ENCODE results near the gene ADAMTS4.
A peak's percentile ranks its signal among the peaks of the same experiment; 100 is the strongest.

Gene ADAMTS4

GRCh38 chr1:161200421-161200991, 1.7 kb upstream of the ADAMTS4 start:
- Histone ChIP-seq H3K4me1 (ENCODE audit: control insufficient read depth in 1 of 2, insufficient read depth in 2 of 2, low read length in 2 of 2) (peaks cover 15 to 51% of the 10 kb centered on the region in 2 donors), H3K9me3 (ENCODE audit: control insufficient read depth in 1 of 2, low read length in 2 of 2) (no peaks in the 10 kb centered on the region), H3K4me3 (ENCODE audit: low read depth in 1 of 2, low read length in 2 of 2) (peak overlapping the region in 1 of 2 donors; percentile 89), H3K27me3 (ENCODE audit: low read depth, low read length) (no peaks in the 10 kb centered on the region), H3K36me3 (ENCODE audit: control insufficient read depth in 1 of 2, insufficient read depth in 2 of 2, low read length in 2 of 2) (peaks cover 5 to 14% of the 10 kb centered on the region in 2 donors), H3K27ac (ENCODE audit: low read length) (peak overlapping the region; percentile 95)

GRCh38 chr1:161199506-161200139, 769 bp upstream of the ADAMTS4 start:
- no peaks in the 10 kb centered on the region for H3K9me3 ChIP-seq (ENCODE audit: control insufficient read depth in 1 of 2, low read length in 2 of 2)
- H3K27me3 ChIP-seq (ENCODE audit: low read depth, low read length), result no peaks in the 10 kb centered on the region
- peak overlapping the region; percentile 95 for H3K27ac ChIP-seq (ENCODE audit: low read length)
- H3K4me1 ChIP-seq (ENCODE audit: control insufficient read depth in 1 of 2, insufficient read depth in 2 of 2, low read length in 2 of 2), result peaks cover 18 to 51% of the 10 kb centered on the region in 2 donors
- H3K36me3 ChIP-seq (ENCODE audit: control insufficient read depth in 1 of 2, insufficient read depth in 2 of 2, low read length in 2 of 2), result peaks cover 8 to 14% of the 10 kb centered on the region in 2 donors
- peak overlapping the region in 1 of 2 donors; percentile 17 for H3K4me3 ChIP-seq (ENCODE audit: low read depth in 1 of 2, low read length in 2 of 2)

GRCh38 chr1:161198194-161198896, 509 bp downstream of the ADAMTS4 start:
- peak overlapping the region; percentile 95 for H3K27ac ChIP-seq (ENCODE audit: low read length)
- no peaks in the 10 kb centered on the region for H3K9me3 ChIP-seq (ENCODE audit: control insufficient read depth in 1 of 2, low read length in 2 of 2)
- H3K27me3 ChIP-seq (ENCODE audit: low read depth, low read length), result no peaks in the 10 kb centered on the region
- H3K4me3 ChIP-seq (ENCODE audit: low read depth in 1 of 2, low read length in 2 of 2), result peak overlapping the region; percentile 60 to 68
- H3K4me1 ChIP-seq (ENCODE audit: control insufficient read depth in 1 of 2, insufficient read depth in 2 of 2, low read length in 2 of 2), result peaks cover 18 to 47% of the 10 kb centered on the region in 2 donors
- peaks cover 4 to 8% of the 10 kb centered on the region in 2 donors for H3K36me3 ChIP-seq (ENCODE audit: control insufficient read depth in 1 of 2, insufficient read depth in 2 of 2, low read length in 2 of 2)

- Histone ChIP-seq H3K9me3 (ENCODE audit: control insufficient read depth in 1 of 2, low read length in 2 of 2) (no peaks in the 10 kb centered on the region), H3K4me3 (ENCODE audit: low read depth in 1 of 2, low read length in 2 of 2) (peak overlapping the region; percentile 60 to 68), H3K4me1 (ENCODE audit: control insufficient read depth in 1 of 2, insufficient read depth in 2 of 2, low read length in 2 of 2) (peaks cover 22 to 47% of the 10 kb centered on the region in 2 donors), H3K27me3 (ENCODE audit: low read depth, low read length) (no peaks in the 10 kb centered on the region), H3K27ac (ENCODE audit: low read length) (peak overlapping the region; percentile 85), H3K36me3 (ENCODE audit: control insufficient read depth in 1 of 2, insufficient read depth in 2 of 2, low read length in 2 of 2) (peaks cover 4 to 8% of the 10 kb centered on the region in 2 donors)
Measured at GRCh38 chr1:161197560-161198193, 1.2 kb downstream of the ADAMTS4 start.

GRCh38 chr1:161196521-161197451, 2.1 kb downstream of the ADAMTS4 start:
- Histone ChIP-seq H3K27me3 (ENCODE audit: low read depth, low read length) (no peaks in the 10 kb centered on the region), H3K4me1 (ENCODE audit: control insufficient read depth in 1 of 2, insufficient read depth in 2 of 2, low read length in 2 of 2) (peaks cover 25 to 50% of the 10 kb centered on the region in 2 donors), H3K36me3 (ENCODE audit: control insufficient read depth in 1 of 2, insufficient read depth in 2 of 2, low read length in 2 of 2) (peaks cover 8 to 11% of the 10 kb centered on the region in 2 donors), H3K9me3 (ENCODE audit: control insufficient read depth in 1 of 2, low read length in 2 of 2) (no peaks in the 10 kb centered on the region), H3K4me3 (ENCODE audit: low read depth in 1 of 2, low read length in 2 of 2) (peak overlapping the region; percentile 60 to 68), H3K27ac (ENCODE audit: low read length) (peak overlapping the region; percentile 85)

- peak overlapping the region; percentile 60 to 68 for H3K4me3 ChIP-seq (ENCODE audit: low read depth in 1 of 2, low read length in 2 of 2)
Measured at GRCh38 chr1:161196111-161196510, 2.7 kb downstream of the ADAMTS4 start.

GRCh38 chr1:161195171-161195570, 3.7 kb downstream of the ADAMTS4 start:
- Histone ChIP-seq H3K27ac (ENCODE audit: low read length) (no peak overlapping the region), H3K9me3 (ENCODE audit: control insufficient read depth in 1 of 2, low read length in 2 of 2) (no peaks in the 10 kb centered on the region), H3K4me1 (ENCODE audit: control insufficient read depth in 1 of 2, insufficient read depth in 2 of 2, low read length in 2 of 2) (peaks cover 12 to 38% of the 10 kb centered on the region in 2 donors), H3K36me3 (ENCODE audit: control insufficient read depth in 1 of 2, insufficient read depth in 2 of 2, low read length in 2 of 2) (peaks cover 17 to 18% of the 10 kb centered on the region in 2 donors), H3K27me3 (ENCODE audit: low read depth, low read length) (no peaks in the 10 kb centered on the region), H3K4me3 (ENCODE audit: low read depth in 1 of 2, low read length in 2 of 2) (peak overlapping the region; percentile 36 to 68)

More at GRCh38 chr1:161196111-161196510, 2.7 kb downstream of the ADAMTS4 start:
- Histone ChIP-seq H3K27ac (ENCODE audit: low read length) (no peak overlapping the region), H3K9me3 (ENCODE audit: control insufficient read depth in 1 of 2, low read length in 2 of 2) (no peaks in the 10 kb centered on the region), H3K4me1 (ENCODE audit: control insufficient read depth in 1 of 2, insufficient read depth in 2 of 2, low read length in 2 of 2) (peaks cover 20 to 48% of the 10 kb centered on the region in 2 donors), H3K36me3 (ENCODE audit: control insufficient read depth in 1 of 2, insufficient read depth in 2 of 2, low read length in 2 of 2) (peaks cover 14 to 17% of the 10 kb centered on the region in 2 donors), H3K27me3 (ENCODE audit: low read depth, low read length) (no peaks in the 10 kb centered on the region)

GRCh38 chr1:161193561-161194235, 5.2 kb downstream of the ADAMTS4 start:
- Histone ChIP-seq H3K9me3 (ENCODE audit: control insufficient read depth in 1 of 2, low read length in 2 of 2) (no peaks in the 10 kb centered on the region), H3K4me1 (ENCODE audit: control insufficient read depth in 1 of 2, insufficient read depth in 2 of 2, low read length in 2 of 2) (peaks cover 12 to 33% of the 10 kb centered on the region in 2 donors), H3K4me3 (ENCODE audit: low read depth in 1 of 2, low read length in 2 of 2) (no peak overlapping the region), H3K36me3 (ENCODE audit: control insufficient read depth in 1 of 2, insufficient read depth in 2 of 2, low read length in 2 of 2) (peaks cover 17 to 18% of the 10 kb centered on the region in 2 donors), H3K27ac (ENCODE audit: low read length) (no peak overlapping the region), H3K27me3 (ENCODE audit: low read depth, low read length) (no peaks in the 10 kb centered on the region)

- H3K27me3 ChIP-seq (ENCODE audit: low read depth, low read length), result no peaks in the 10 kb centered on the region
- no peak overlapping the region for H3K4me3 ChIP-seq (ENCODE audit: low read depth in 1 of 2, low read length in 2 of 2)
- no peaks in the 10 kb centered on the region for H3K9me3 ChIP-seq (ENCODE audit: control insufficient read depth in 1 of 2, low read length in 2 of 2)
- H3K27ac ChIP-seq (ENCODE audit: low read length), result peak overlapping the region; percentile 23
- H3K4me1 ChIP-seq (ENCODE audit: control insufficient read depth in 1 of 2, insufficient read depth in 2 of 2, low read length in 2 of 2), result peaks cover 12 to 25% of the 10 kb centered on the region in 2 donors
- H3K36me3 ChIP-seq (ENCODE audit: control insufficient read depth in 1 of 2, insufficient read depth in 2 of 2, low read length in 2 of 2), result peaks cover 17 to 18% of the 10 kb centered on the region in 2 donors
Measured at GRCh38 chr1:161192476-161193465, 6.1 kb downstream of the ADAMTS4 start.
